ENCODE measurements around the gene SMAD9. TPM values are rescaled to one million over a fixed set of nuclear protein-coding genes. Genes with fewer than 3 reads are reported as not detected.

SMAD9 gene
- total and polyA plus RNA-seq, 8 donors, result 9.2 to 33.0 (median 26.9) TPM

- H3K9me3 ChIP-seq, result no peaks in the 10 kb centered on the region
- DNase-seq (no peak), ATAC-seq (peak; percentile 7)
- no peak for TF ChIP-seq CTCF (IDR thresholded peaks at IDR 0.05)
- no peaks in the 10 kb centered on the region for H3K27me3 ChIP-seq
- peak overlapping the region; percentile 60 to 80 for H3K27ac ChIP-seq
- H3K4me1 ChIP-seq, result peaks cover 9 to 33% of the 10 kb centered on the region in 2 donors
- no peaks in the 10 kb centered on the region for H3K36me3 ChIP-seq
- H3K4me3 ChIP-seq, result peak overlapping the region; percentile 78
- intact Hi-C loops (cut with DNase I), result no loop called here
Measured at GRCh38 chr13:36817996-36818803, 101.8 kb downstream of the SMAD9 start.

- intact Hi-C loops (cut with DNase I), result no loop called here
- Histone ChIP-seq H3K4me1 (peaks cover 2 to 12% of the 10 kb centered on the region in 2 donors), H3K4me3 (no peak overlapping the region), H3K27me3 (no peaks in the 10 kb centered on the region), H3K9me3 (no peaks in the 10 kb centered on the region), H3K27ac (no peak overlapping the region), H3K36me3 (no peaks in the 10 kb centered on the region)
- DNase-seq (no peak), ATAC-seq (no peak)
- TF ChIP-seq CTCF (IDR thresholded peaks at IDR 0.05), result no peak
Measured at GRCh38 chr13:36815062-36815461, 105.0 kb downstream of the SMAD9 start.

DNA sequence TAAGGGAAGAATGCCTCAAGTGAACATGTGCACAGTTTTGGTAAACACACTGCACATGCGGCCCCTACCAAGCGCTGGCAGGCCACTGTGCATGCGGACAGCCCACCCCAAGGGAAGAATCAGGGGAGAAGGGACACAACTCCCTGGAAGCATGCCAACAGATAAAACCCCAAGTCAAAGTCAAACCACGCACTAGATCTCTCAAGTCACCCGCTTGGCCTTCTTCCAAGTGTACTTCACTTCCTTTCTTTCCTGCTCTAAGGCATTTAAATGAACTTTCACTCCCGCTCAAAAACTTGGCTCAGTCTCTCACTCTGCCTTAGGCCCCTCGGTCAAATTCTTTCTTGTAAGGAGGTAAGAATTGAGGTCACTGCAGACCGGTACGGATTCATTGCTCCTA lies 105.6 kb downstream of the SMAD9 start:
- H3K4me3 ChIP-seq, result no peak overlapping the region
- H3K27me3 ChIP-seq, result no peaks in the 10 kb centered on the region
- H3K4me1 ChIP-seq, result peaks cover 0 to 7% of the 10 kb centered on the region in 2 donors
- TF ChIP-seq CTCF (IDR thresholded peaks at IDR 0.05), result no peak
- no peak for ATAC-seq
- H3K27ac ChIP-seq, result no peak overlapping the region
- intact Hi-C loops (cut with DNase I), result no loop called here
- no peaks in the 10 kb centered on the region for H3K9me3 ChIP-seq
- DNase-seq, result peak in 2 of 4 donors; percentile 41 to 74
- no peaks in the 10 kb centered on the region for H3K36me3 ChIP-seq

- intact Hi-C loops (cut with DNase I), result no loop called here
- Histone ChIP-seq H3K9me3 (no peaks in the 10 kb centered on the region), H3K4me1 (peaks cover 0 to 7% of the 10 kb centered on the region in 2 donors), H3K27ac (no peak overlapping the region), H3K36me3 (no peaks in the 10 kb centered on the region), H3K4me3 (no peak overlapping the region), H3K27me3 (no peaks in the 10 kb centered on the region)
- ATAC-seq (no peak), DNase-seq (no peak)
- no peak for TF ChIP-seq CTCF (IDR thresholded peaks at IDR 0.05)
Measured at GRCh38 chr13:36813225-36813624, 106.8 kb downstream of the SMAD9 start.

DNA sequence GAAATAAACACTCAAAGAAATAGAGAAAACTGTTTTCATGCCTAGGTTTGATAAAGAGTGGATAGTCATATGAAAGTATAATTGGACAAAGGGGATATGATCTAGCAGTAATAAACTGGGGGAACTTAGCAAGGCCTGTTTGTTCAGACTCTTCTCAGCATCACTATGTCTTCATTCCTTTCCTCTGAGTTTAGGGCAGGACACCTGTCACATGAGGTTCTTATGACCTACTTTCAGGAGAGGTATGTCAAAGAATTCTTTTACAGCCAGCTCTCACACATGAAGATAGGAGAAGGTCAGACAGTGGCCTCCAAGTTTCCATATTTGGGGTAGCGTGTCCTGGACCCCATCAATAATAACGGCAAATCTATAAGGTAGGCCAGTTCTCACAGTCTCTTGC lies 112.4 kb downstream of the SMAD9 start:
- no peak overlapping the region for H3K4me3 ChIP-seq
- no peaks in the 10 kb centered on the region for H3K4me1 ChIP-seq
- no peaks in the 10 kb centered on the region for H3K9me3 ChIP-seq
- intact Hi-C loops (cut with DNase I), result no loop called here
- TF ChIP-seq CTCF (IDR thresholded peaks at IDR 0.05), result no peak
- no peak for DNase-seq
- no peaks in the 10 kb centered on the region for H3K36me3 ChIP-seq
- H3K27ac ChIP-seq, result no peak overlapping the region
- no peak for ATAC-seq
- H3K27me3 ChIP-seq, result no peaks in the 10 kb centered on the region

Measured in left lung (tissue), 10 donors.